CD4-positive, alpha-beta T cell treated with Interleukin-12 subunit alpha and Interleukin-12 subunit beta, for 1 hour (primary cell): ENCODE measurements around the gene PDGFRB.

Experiments used
- DNase-seq: peaks from one replicate; pipeline ENCODE4 v3.0.0-alpha.2; 2020

The PDGFRB gene

DNA sequence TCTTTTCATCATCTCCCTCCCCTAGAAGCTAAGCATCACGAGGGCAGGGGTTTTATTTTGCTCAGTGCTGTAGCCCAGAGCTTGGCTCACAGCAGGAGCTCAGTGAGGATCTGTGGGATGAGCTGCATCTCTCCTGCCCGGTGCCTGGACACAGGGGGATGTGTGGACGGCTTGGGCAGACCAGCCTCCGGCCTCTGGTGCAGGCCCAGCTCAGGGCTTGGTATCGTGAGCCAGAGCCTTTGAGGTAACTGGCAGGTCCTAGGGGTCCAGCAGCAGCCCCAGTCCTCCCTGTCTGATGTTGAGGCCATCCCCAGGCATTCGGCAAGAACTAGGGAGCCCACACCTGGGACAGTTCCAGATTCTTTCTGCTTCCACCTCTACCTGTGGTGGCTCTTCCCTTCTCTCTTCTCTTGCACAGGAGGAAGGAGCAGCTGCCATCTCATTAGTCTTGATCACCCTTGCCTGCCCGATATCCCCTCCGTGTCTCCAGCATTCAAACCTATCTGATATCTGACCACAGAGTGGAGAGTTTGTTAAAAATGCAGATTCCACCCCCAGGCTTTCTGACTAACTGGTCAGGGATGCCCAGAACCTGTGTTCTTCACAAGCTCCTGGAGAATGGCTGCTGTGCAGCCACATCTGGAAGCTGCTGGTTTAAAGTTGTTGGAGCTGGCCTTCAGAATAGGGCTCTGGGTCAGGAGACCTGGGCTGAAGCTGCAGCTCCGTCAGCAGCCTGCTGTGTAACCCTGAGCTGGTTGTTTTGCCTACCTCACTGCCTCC, 26.3 kb upstream of the PDGFRB start:
- no peak for DNase-seq

DNA sequence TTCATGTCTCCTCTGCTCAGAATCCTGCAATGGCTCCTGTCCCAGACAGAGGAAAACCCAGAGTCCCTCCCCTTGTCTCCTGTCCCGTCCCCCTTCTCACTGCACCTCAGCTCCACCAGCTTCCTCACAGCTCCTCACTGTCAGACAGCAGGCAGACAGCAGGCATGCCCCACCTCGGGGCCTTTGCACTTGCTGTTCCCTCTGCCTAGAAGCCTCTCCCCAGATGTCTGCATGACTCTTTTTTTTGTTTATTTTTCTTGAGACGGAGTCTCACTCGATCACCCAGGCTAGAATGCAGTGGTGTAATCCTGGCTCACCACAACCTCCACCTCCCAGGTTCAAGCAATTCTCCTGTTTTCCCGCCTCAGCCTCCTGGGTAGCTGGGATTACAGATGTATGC, 25.4 kb upstream of the PDGFRB start:
- DNase-seq = no peak

DNA sequence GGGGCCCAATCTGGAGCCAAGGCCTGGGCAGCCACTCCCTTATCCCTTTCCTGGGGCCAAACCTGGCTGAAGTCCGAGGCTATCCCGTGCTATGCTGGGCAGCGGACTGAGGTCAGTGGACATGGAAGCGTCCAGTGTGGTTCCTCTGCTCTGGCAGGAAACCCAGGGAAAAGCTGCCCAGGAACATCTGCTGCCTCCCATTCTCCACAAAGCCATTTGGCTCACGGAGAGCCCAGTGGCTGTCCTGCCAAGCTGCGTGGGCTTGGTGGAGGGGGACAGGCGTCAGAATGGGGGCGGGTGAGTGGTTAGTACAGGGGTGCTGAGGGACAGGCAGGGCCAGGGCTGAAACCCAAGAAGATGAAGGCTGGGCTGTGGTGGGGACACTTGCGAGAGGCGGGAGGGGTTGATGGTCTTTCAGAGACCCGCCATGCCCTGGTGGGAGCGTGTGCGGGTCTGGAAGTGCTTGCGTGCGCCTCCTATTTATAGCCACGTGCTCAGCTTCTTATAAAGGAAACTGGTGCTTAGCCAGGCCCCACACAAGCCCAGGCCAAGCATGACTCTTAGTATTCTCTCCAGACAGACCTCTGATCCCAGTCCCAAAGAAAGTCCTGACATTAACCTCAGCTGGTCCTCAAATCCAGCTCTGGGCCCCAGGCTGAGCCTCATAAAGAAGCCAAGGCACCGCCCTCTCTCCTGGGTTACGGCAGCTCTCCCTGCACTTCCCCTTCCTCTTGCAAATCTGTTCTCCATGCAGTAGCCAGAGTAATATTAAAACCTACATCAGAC, 24.8 kb upstream of the PDGFRB start:
- no peak for DNase-seq

DNA sequence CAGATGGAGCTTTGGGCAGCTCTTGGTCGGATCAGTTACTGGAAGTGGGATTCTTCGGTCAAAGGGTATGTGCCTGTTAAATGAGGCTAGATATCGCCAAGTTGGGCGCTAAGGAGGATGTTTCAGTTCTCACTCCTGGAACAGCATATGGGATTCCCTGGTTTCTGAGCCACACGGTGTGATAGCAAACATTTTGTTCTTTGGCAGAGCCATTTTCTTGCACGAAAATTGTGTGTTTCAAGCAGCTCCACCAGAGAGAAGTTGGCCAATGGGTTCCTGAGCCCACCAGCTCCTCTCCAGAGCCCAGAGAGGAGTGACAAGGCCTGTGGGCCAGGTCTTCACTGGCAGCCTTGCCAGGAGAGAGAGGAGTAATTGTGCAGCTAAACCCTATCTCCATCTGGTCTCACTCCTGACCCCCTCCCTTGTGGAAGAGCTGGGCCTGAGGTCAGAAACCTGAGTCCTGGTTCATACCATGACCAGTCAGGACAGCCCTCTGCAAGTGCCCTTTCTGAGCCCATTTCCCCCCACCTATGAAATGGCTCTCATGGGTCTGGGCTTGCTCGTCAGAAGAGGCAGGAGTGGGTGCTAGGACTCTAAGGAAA, 23.5 kb upstream of the PDGFRB start:
- DNase-seq = no peak

DNA sequence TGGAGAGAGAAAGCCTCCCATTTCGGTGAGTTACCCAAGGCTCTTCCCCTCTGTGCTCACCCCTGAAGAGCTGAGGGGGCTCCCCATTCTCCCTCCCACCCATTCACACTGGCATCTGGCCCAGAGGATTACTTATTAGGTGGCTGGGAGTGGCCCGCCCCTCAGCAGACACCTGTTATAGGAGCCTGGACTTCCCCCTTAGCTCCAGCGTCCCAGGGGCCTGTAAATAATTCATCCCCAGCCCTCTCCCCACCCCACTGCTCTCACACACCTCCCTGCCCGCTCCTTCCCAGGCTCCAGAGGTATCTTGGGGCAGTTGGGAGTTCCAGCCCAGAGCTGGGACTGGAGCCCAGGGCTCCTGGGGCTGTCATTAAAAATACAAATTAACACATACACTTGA, 22.6 kb upstream of the PDGFRB start:
- DNase-seq = no peak

DNA sequence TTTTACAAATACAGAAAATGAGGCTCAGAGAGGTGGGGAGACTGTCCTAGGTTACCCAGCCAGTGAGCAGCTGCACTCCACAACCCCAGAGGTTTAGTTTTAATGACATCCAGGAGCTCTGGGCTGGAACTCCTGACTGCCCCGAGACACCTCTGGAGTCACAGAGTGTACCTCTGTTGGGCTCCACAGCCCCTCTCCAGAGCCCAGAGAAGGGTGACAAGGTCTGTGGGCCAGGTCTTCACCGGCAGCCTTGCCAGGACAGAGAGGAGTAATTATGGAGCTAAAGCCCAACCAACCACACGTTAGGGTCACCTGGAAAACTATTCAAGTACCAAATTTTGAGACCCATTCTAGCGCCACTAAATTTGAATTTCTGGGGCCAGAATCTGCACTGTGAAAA, 22.1 kb upstream of the PDGFRB start:
- no peak for DNase-seq

DNA sequence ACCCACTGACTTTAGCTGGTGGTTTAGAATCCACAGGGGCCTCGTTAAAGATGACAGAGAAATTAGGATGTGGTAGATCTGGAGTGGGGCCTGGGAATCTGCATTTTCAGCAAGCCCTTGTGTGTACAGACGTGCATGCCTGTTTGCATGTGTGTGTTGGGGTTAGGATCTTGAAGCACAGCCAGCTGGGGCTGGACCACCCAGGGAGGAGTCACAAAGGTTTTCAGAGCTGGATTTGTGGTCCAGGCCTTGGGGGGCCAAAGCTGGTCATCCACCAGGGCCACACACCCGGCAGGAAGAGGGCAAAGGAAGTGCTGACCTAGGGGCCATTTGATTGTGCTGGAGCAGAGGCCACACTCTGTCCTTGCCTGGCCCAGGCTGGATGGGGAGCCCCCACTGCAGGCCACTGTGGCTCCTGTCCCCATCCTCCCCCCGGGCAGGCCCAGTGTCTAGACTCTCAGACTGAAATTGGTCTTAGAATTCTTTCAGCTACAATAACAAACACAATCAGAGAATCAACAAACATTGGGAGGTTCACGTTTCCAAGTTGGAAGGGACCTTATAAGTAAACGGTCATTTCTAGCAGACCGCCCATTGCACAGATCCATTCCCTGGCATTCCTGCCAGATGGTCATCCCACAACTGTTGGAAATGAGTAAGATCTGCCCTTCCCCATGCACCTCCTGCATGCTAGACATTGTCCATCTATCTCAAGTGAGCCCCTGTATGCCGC, 21.3 kb upstream of the PDGFRB start:
- DNase-seq = no peak

DNA sequence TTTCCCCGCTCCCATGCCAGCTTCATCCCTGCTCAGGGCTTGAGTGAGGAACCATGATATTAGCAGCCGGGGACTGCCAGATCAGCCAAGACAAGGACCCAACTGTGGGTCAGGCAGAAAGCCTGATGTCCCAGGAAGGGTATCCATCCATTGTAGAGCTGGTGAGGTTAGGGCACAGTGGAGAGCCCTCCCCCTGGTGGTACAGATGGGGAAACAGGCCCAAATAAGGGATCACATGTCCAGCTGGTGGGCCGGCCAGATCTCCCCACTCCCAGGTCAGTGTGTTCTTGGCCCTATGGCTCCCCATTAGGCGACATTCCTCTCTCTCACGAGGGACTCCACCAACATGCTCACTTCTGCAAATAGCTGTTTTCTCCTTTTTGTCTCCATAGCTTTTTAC, 19.9 kb upstream of the PDGFRB start:
- no peak for DNase-seq

DNA sequence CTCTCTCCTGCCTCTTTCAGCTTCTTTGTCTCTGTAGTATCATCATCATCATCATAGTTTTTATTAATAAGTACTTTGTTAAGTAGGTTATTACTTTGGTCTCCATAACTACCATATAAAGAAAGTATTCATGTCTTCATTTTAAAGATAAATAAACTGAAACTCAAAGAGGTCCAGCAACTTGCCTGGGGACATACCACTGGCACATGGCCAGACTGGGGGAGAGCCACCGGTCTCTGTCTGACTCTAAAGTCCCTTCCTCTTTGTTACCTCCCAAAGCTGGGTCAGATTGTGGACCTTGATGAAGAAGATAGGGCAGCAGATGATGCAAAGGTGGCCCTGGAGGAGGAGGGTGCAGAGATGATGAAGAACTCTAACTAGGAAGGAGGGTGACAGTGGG, 19.4 kb upstream of the PDGFRB start:
- DNase-seq = no peak

DNA sequence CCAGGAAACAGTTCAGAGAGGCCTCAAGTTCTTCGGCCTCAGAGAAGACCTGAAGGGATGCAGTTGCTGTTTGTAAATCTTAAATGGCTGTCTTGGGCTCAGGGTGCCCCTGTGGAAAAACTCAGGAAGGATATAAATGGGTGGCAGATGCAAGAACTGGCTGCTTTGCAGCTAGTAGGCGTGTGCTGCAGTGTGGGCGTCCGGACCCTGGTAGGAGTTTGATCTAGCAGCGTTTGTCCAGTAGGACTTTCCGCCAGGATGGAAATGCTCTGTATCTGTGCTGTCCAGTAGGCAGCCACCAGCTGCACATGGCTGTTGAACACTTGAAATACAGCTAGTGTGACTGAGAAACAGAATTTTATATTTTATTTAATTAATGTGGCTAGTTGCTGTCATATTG, 18.6 kb upstream of the PDGFRB start:
- no peak for DNase-seq

DNA sequence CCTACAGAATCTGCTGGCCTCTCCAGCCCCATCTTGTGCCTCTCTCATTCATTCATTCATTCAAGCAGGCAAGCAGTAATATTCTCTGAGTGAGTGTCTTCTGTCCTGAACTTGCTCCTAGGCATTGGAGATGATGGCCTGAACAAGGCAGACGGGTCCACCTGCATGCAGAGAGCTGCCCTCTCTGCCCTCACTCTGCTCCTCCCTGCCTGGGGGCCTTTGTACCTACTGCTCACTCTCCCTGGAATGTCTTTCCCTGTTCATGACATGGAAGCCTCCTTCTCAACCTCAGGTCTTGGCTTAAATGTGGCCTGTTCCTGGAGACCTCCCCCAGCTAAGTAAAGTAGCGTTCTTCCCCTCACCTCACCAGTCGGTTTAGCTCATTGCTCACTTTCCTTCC, 17.5 kb upstream of the PDGFRB start:
- DNase-seq = no peak

DNA sequence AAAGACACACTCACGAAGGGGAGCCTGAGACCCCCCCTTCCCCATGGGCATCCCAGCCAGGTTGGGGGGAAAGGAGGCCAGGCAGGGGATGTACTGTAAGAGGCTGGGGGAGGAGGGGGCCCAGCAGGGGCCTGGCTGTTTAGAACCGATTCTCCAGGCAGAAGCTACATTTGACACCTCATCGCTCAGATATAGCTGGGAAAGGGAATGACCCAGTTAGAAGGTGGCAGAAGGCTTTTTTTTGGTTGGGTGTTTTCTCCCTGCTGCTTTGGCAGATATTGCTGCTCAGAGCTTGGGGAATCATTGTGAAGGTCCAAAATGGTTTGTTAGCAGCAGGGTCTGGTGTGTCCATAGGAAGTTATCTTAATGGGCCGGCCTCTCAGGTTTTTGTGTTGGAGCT, 16.9 kb upstream of the PDGFRB start:
- DNase-seq = no peak

DNA sequence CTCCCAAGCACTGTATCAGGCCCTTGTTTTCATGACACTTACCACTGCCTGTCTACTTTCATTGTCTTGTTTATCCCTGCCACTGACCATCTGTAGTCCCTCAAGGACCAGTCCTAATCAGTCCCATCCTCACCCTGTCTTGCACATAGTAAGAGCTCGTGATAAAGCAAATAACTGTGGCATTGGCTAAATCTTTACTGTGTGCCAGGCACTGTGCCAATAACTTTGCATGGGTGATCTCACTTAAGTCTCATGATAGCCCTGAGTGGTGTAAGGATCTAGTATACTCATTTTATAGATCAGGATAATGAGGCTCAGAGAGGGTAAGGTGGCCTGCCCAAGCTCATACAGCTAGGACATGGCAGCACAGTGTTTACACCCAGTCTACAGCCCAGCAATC, 16.5 kb upstream of the PDGFRB start:
- no peak for DNase-seq

DNA sequence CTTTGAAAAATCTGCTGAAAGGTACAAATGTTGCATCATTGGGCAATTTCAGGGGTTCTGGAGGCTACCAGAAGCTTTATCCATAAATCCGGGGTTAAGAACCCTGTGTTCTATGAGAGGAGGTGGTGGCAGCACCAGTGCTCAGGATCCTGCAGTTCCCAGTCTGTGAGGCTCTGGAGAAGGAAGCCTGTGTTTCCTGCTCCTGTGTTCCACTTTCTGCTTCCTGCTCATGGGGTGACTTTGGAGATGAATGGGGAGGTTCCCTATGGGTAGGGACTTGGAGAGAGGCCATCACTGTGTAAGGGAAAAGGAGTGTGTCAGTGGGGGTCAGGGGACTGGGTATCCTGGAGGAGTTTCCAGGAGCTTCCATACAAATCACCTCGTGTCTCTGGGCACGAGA, 13.2 kb upstream of the PDGFRB start:
- DNase-seq = no peak

DNA sequence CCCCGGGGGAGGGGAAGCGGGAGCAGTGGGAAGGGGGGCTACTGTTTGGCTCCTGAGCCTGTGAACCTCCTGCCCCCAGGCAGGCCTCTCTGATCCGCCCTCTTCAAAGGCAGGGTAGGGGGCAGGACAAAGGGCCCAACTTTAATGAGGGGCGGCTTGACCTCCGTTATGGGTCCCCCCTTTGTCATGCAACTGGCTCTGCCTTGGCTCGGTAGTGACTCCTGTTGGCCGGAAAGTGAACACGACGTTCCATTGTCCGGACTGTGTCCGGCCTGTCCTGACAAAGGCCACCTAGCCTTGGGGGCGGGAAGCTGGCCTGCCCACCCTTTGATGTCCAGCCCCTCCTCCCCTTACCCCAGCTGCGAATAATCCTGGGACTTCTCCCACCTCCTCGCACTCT, 12.3 kb upstream of the PDGFRB start:
- DNase-seq = no peak

DNA sequence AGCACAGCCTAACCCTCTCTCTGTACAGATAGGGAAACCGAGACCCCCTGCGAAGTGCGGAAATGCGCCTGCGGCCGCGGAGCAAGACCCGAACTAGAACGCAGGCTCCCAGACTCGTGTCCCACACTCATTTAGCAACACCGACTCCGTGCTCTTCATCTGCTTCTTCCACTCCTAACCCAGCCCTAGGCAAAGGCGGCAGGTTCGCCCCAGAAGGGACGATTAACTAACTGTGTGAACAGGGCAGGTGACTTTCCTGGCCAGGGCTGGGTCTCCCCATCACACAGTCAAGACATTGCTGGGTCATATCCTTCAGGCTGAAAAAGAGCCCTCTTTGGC, 11.8 kb upstream of the PDGFRB start:
- no peak for DNase-seq

DNA sequence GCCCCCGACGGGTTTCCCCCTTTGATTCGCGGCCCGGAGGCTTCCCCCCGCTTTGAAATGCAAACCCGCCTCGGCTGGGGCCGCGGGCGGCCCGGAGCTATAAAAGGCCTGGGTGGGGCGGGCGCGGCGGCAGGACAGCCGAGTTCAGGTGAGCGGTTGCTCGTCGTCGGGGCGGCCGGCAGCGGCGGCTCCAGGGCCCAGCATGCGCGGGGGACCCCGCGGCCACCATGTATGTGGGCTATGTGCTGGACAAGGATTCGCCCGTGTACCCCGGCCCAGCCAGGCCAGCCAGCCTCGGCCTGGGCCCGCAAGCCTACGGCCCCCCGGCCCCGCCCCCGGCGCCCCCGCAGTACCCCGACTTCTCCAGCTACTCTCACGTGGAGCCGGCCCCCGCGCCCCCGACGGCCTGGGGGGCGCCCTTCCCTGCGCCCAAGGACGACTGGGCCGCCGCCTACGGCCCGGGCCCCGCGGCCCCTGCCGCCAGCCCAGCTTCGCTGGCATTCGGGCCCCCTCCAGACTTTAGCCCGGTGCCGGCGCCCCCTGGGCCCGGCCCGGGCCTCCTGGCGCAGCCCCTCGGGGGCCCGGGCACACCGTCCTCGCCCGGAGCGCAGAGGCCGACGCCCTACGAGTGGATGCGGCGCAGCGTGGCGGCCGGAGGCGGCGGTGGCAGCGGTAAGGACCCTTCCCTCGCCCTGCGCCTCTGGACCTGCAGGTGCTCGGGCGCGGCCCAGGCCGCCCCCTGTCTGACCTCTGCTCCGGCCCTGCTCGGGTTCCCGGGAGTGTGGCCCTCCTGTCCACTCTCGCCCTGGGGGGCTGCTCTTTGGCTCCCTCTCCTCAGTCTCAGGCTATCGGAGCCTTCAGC, 11.2 kb upstream of the PDGFRB start, which contains the start of gene CDX1:
Gene CDX1, plus strand, starts transcription at position 129 of the 862 bp plus-strand sequence. Its CDS starts 99 bp downstream, at position 228.
- no peak for DNase-seq

DNA sequence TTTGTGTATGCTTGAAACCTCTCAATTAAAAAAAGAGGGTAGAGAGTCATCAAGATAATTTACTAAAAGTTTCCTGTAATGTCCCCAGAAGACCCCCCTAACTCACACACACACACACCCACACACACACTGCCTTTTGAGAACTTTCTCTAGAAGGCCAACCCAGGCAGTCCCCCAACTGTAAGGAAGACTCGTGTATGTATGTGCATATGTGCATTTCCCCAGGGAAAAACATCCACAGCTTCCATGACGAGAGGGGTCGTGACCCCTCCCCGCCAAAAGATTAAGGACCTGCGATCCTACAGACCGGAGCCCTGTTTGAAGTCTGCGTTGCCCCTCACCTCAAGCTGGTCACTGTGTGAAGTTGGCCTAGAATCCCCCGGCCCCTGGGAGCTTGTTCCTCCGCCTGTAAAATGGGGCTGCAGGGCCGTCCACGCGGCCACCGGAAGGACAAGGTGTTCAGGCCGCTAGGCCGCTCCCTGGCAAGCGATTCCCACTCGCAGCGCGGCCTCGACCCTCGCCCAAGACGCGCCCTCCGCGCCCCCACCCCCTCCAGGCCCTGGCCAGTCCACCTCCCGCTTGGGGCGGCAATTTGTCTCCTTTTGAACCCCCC, 10.5 kb upstream of the PDGFRB start:
- no peak for DNase-seq

DNA sequence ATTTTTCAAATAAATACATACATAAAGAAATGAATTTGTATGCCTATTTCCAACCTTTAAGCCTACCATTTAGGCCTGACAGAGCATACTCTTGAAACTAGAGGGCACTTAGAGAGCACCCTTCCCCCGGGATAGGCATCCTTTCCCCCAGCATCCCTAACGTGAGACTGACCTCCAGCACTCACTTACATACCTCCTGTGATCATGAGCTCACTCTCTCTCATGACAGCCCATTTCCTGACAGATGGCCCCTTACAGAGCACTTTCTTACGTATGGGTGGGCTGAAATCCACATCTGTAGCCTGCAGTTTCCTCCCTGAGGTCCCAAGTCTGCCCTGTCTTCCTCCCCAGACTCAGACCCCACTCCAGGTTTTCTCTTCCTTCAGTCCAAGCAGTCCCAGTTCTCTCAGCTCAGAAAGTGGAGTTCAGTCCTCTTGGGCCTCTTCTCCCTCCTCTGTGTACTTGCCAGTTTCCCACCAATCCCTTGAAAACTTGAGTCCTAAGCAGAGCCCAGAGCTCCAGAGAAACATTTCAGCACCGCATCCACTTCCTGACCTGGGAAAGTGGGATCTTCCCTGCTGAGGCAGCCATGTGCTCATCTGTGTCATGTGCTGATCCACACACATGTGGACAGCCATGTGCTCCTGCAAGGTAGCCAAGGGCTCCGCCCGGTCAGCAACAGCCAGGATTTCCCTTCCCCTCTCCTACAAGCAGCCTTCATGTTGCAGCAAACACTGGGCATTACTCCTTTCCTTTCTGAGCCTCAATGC, 8.8 kb upstream of the PDGFRB start:
- no peak for DNase-seq

DNA sequence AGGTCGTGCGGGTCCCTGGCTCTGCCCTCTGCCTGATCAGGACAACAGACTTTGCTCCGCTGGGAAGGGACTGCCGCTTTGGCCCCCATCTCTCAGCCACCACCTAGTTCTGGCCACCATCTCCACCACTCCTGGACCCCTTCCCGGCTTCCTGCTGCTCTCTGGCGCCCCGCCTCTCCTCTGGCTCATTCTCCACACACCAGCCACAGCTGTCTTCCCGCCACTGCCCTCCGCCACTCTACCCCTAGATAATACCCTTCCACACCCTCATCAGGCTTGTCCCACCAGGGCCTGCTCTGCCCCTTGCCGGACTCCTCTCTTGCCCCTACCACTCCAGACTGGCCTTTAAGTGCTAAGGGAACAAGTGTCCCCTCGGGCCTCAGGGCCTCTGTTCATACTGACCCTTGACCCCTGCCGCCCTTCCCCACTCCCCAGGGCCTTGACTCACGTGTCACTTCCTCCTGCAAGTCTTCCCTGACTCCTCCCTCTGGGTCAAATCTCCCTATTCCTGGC, 8.0 kb upstream of the PDGFRB start:
- no peak for DNase-seq

DNA sequence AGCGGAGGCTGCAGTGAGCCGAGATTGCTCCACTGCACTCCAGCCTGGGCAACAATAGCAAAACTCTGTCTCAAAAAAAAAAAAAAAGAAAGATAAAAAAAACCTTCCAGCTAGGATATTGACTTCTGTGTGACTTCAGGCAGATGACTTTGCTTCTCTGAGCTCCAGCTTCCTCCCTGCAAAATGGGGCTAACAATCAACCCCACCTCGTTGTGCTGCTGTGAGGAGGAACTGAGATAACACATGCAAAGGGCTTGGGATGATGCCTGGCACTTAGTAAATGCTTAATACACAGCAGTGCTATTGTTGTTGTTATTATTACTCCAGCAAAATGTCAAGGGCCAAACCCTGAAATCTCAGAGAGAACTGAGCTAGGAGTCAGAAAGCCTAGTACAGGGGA, 7.4 kb upstream of the PDGFRB start:
- no peak for DNase-seq
